HEK293 (cell line): ENCODE measurements around the gene CTRB1.

Experiments used
- CTCF ChIP-seq: fragments of 450-650 bp; formaldehyde crosslinking; IDR thresholded peaks from 2 replicates; pipeline ENCODE4 v1.5.1; 2016; ENCODE audit warnings: missing biosample characterization, missing genetic modification characterization
- ELK4 ChIP-seq: IDR thresholded peaks from 2 replicates; pipeline ENCODE4 v1.6.1; 2011; ENCODE audit warnings: mild to moderate bottlenecking, low read depth, low read length, borderline replicate concordance
- YY1 ChIP-seq: fragments of 450-650 bp; formaldehyde crosslinking; IDR thresholded peaks from 2 replicates; pipeline ENCODE4 v1.5.1; 2018; ENCODE audit warnings: missing biosample characterization, missing genetic modification characterization
- ZBTB26 ChIP-seq: fragments of 450-650 bp; formaldehyde crosslinking; optimal IDR thresholded peaks from 2 replicates; pipeline ENCODE3; 2016; ENCODE audit warnings: missing biosample characterization, mild to moderate bottlenecking, missing genetic modification characterization
- ZNF600 ChIP-seq: fragments of 450-650 bp; formaldehyde crosslinking; IDR thresholded peaks from 2 replicates; pipeline ENCODE4 v1.5.1; 2016; ENCODE audit warnings: missing biosample characterization, missing genetic modification characterization
- ZNF639 ChIP-seq: fragments of 450-650 bp; formaldehyde crosslinking; IDR thresholded peaks from 2 replicates; pipeline ENCODE4 v1.5.1; 2016; ENCODE audit warnings: missing biosample characterization, missing genetic modification characterization

GRCh38 chr16:75248536-75249380 is 30.0 kb downstream of the CTRB1 start:
- TF ChIP-seq CTCF (tag by site-specific recombination) (no peak), ZBTB26 (tag by site-specific recombination) (no peak), ZNF600 (tag by site-specific recombination) (no peak), ELK4 (no peak), YY1 (no peak), ZNF639 (tag by site-specific recombination) (no peak)
